K562 (cell line): Measurements from ENCODE around the gene RBFOX2. TPM values are rescaled to one million over a fixed set of nuclear protein-coding genes. Genes with fewer than 3 reads are reported as not detected.

Experiments
- ARID1B ChIP-seq: fragments of 450-650 bp; IDR thresholded peaks from 2 replicates; pipeline ENCODE4 v1.6.1; 2016; ENCODE audit warnings: antibody characterized with exemption, mild to moderate bottlenecking, inconsistent platforms
- CBX1 ChIP-seq: sonication (generic); IDR thresholded peaks from 2 replicates; pipeline ENCODE4 v1.6.1; 2016; ENCODE audit warnings: antibody characterized with exemption, low read depth, mild to moderate bottlenecking
- COPS2 ChIP-seq: fragments of 450-650 bp; conservative IDR thresholded peaks from 2 replicates; pipeline ENCODE4 v1.6.1; 2016; ENCODE audit warnings: mild to moderate bottlenecking, moderate library complexity
- GATA2 ChIP-seq: sonication (generic); formaldehyde crosslinking; IDR thresholded peaks from 2 replicates; pipeline ENCODE4 v1.4.0; 2020; ENCODE audit warnings: mild to moderate bottlenecking, missing genetic modification reagents
- JUND ChIP-seq, 2 experiments: IDR thresholded peaks; 2 replicates in 1 of 2; 3 replicates in 1 of 2; pipeline ENCODE4 v1.6.1; 2011; ENCODE audit warnings: borderline replicate concordance in 2 of 2, low read depth in 2 of 2, low read length in 2 of 2, improper control_type of control experiment in 1 of 2, missing biosample characterization in 1 of 2, missing genetic modification characterization in 1 of 2, missing genetic modification reagents in 1 of 2
- KAT8 ChIP-seq: fragments of 450-650 bp; IDR thresholded peaks from 2 replicates; pipeline ENCODE4 v1.6.1; 2016; ENCODE audit warnings: low read depth, mild to moderate bottlenecking
- MBD1 ChIP-seq: fragments of 250-450 bp; sonication (Bioruptor Pico); IDR thresholded peaks from 2 replicates; pipeline ENCODE4 v1.8.0; 2022; ENCODE audit warnings: inconsistent platforms
- MTA1 ChIP-seq: fragments of 450-650 bp; IDR thresholded peaks from 2 replicates; pipeline ENCODE4 v1.6.1; 2017; ENCODE audit warnings: borderline replicate concordance
- PATZ1 ChIP-seq: fragments of 250-450 bp; sonication (Bioruptor Pico); IDR thresholded peaks from 2 replicates; pipeline ENCODE4 v1.5.0; 2020; ENCODE audit warnings: mild to moderate bottlenecking, borderline replicate concordance
- PHF20 ChIP-seq: fragments of 450-650 bp; IDR thresholded peaks from 2 replicates; pipeline ENCODE4 v1.6.1; 2018; ENCODE audit not compliant: partially characterized antibody
- RBM15 ChIP-seq: fragments of 200-400 bp; formaldehyde crosslinking; IDR thresholded peaks from 2 replicates; pipeline ENCODE4 v1.6.1; 2018; ENCODE audit warnings: mild to moderate bottlenecking, low read length, moderate library complexity; ENCODE audit not compliant: insufficient read depth
- RBM17 ChIP-seq: fragments of 200-400 bp; formaldehyde crosslinking; IDR thresholded peaks from 2 replicates; pipeline ENCODE4 v1.6.1; 2017; ENCODE audit warnings: low read depth, mild to moderate bottlenecking, low read length, borderline replicate concordance
- SNRNP70 ChIP-seq: fragments of 200-400 bp; formaldehyde crosslinking; optimal IDR thresholded peaks from 2 replicates; pipeline ENCODE3; 2017; ENCODE audit warnings: low read depth, low read length
- TAF1 ChIP-seq: IDR thresholded peaks from 2 replicates; pipeline ENCODE4 v1.6.1; 2011; ENCODE audit warnings: mild to moderate bottlenecking, low read length, moderate library complexity; ENCODE audit not compliant: insufficient read depth, control insufficient read depth, severe bottlenecking; ENCODE audit errors: extremely low read depth
- ZNF175 ChIP-seq: fragments of 200-800 bp; sonication (Bioruptor generic); IDR thresholded peaks from 2 replicates; pipeline ENCODE4 v1.6.1; 2016; ENCODE audit warnings: low read depth, mild to moderate bottlenecking, missing genetic modification characterization, missing compliant biosample characterization
- ZNF197 ChIP-seq: fragments of 200-800 bp; sonication (Bioruptor generic); IDR thresholded peaks from 2 replicates; pipeline ENCODE4 v1.6.1; 2016; ENCODE audit warnings: low read depth, missing genetic modification characterization, missing compliant biosample characterization
- ZNF282 ChIP-seq: sonication (generic); formaldehyde crosslinking; IDR thresholded peaks from 2 replicates; pipeline ENCODE4 v1.8.1; 2023; ENCODE audit warnings: missing genetic modification reagents
- ZNF384 ChIP-seq: IDR thresholded peaks from 2 replicates; pipeline ENCODE4 v1.6.1; 2012; ENCODE audit warnings: low read depth, low read length, improper control_type of control experiment
- ZNF431 ChIP-seq: sonication (generic); formaldehyde crosslinking; IDR thresholded peaks from 2 replicates; pipeline ENCODE4 v1.8.0; 2022; ENCODE audit warnings: mild to moderate bottlenecking, missing genetic modification reagents
- ZNF561 ChIP-seq: fragments of 450-650 bp; formaldehyde crosslinking; conservative IDR thresholded peaks from 2 replicates; pipeline ENCODE4 v1.4.0; 2020; ENCODE audit warnings: mild to moderate bottlenecking, moderate library complexity
- ZNF586 ChIP-seq: fragments of 450-650 bp; formaldehyde crosslinking; conservative IDR thresholded peaks from 2 replicates; pipeline ENCODE4 v1.4.0; 2020; ENCODE audit warnings: mild to moderate bottlenecking, moderate library complexity
- ZNF668 ChIP-seq: fragments of 250-450 bp; sonication (Bioruptor Pico); IDR thresholded peaks from 2 replicates; pipeline ENCODE4 v1.8.0; 2022; ENCODE audit warnings: mild to moderate bottlenecking, inconsistent platforms
- polyA plus RNA-seq, 8 experiments: library from polyadenylated mRNA; depleted of rRNA in 4 of 8; stranded (reverse) in 5 of 8; unstranded in 3 of 8; fragments of >200 nt; fragmentation: Nextera tagmentation in 2 of 8; fragmentation: Illumina TruSeq in 1 of 8; extraction: Ambion mirVana in 2 of 8; extraction: Trizol in 1 of 8; gene quantifications; 2 replicates each; pipeline versions ENCODE4 v1.2.1 to v1.2.3, GENCODE V29; 2011 to 2014; ENCODE audit warnings: inconsistent platforms in 1 of 8, missing spikeins in 1 of 8
- total RNA-seq, 7 experiments: library from RNA; depleted of rRNA in 6 of 7; stranded (reverse); fragments of >200 nt in 6 of 7; fragmentation: Illumina TruSeq in 2 of 7; extraction: Trizol in 2 of 7; gene quantifications; 2 replicates each; pipeline versions ENCODE4 v1.2.1 to v1.2.3, GENCODE V29; 2011 to 2021; ENCODE audit warnings: low replicate concordance in 1 of 7
- TF ChIP-seq, protein P1 (sequence below): fragments of 450-650 bp; IDR thresholded peaks from 2 replicates; pipeline ENCODE4 v1.6.1; 2016; ENCODE audit warnings: borderline replicate concordance

RBFOX2 gene
- total and polyA plus RNA-seq, 9 of the 15 experiments (the other 6 are each of a cell fraction or from before 2014, with no cell fraction given), result 5.8 to 24.8 (median 14.2) TPM

- TF ChIP-seq MBD1 (CRISPR knock-in tag) (no peak), COPS2 (no peak), KAT8 (no peak), SNRNP70 (no peak), ZNF175 (no peak), PATZ1 (CRISPR knock-in tag) (no peak), ZNF384 (no peak), ARID1B (peak; percentile 24; the same call in 1 of the 2 replicates), RBM15 (no peak), RBM17 (no peak), JUND (IDR thresholded peaks at IDR 0.05; ENCODE audit: borderline replicate concordance, low read depth, low read length) (no peak), JUND (tag; IDR thresholded peaks at IDR 0.05; ENCODE audit: borderline replicate concordance, low read depth, low read length) (0 out of 3 replicates have a peak, but pooled peaks have one; percentile 24), ZNF668 (CRISPR knock-in tag) (no peak), ZNF282 (CRISPR knock-in tag) (no peak), ZNF586 (CRISPR knock-in tag) (no peak), MTA1 (no peak), GATA2 (no peak), ZNF197 (CRISPR knock-in tag) (no peak), ZNF431 (CRISPR knock-in tag) (no peak), TAF1 (peak; percentile 15), ZNF561 (no peak), CBX1 (no peak), PHF20 (no peak)
- TF ChIP-seq, protein P1, sequence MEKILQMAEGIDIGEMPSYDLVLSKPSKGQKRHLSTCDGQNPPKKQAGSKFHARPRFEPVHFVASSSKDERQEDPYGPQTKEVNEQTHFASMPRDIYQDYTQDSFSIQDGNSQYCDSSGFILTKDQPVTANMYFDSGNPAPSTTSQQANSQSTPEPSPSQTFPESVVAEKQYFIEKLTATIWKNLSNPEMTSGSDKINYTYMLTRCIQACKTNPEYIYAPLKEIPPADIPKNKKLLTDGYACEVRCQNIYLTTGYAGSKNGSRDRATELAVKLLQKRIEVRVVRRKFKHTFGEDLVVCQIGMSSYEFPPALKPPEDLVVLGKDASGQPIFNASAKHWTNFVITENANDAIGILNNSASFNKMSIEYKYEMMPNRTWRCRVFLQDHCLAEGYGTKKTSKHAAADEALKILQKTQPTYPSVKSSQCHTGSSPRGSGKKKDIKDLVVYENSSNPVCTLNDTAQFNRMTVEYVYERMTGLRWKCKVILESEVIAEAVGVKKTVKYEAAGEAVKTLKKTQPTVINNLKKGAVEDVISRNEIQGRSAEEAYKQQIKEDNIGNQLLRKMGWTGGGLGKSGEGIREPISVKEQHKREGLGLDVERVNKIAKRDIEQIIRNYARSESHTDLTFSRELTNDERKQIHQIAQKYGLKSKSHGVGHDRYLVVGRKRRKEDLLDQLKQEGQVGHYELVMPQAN, result no peak
These were observed 37.3 kb upstream of the RBFOX2 start (continued) for GRCh38 chr22:36065775-36066544.
